PC-9 (cell line): Measurements from ENCODE around the gene DHX58.

Experiments used
- EZH2 ChIP-seq: fragments of 200-600 bp; sonication (generic); IDR thresholded peaks from 2 replicates; pipeline ENCODE4 v1.8.0; 2017; ENCODE audit warnings: antibody characterized with exemption, low read depth
- TF ChIP-seq, protein P1 (sequence below): fragments of 200-600 bp; sonication (generic); conservative IDR thresholded peaks from 2 replicates; pipeline ENCODE4 v1.6.1; 2017; ENCODE audit warnings: mixed run types, antibody characterized with exemption, mild to moderate bottlenecking, moderate library complexity

DNA sequence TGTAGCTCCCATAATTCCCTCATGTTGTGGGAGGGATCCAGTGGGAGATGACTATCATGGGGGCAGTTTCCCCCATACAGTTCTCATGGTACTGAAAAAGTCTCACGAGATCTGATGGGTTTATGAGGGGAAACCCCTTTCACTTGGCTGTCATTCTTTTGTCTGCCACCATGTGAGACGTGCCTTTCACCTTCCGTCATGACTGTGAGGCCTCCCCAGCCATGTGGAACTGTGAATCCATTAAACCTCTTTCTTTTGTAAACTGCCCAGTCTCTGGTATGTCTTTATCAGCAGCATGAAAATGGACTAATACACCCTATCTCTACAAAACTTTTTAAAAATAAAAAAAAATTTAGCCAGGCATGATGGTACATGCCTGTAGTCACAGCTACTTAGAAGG, 55.9 kb downstream of the DHX58 start:
- TF ChIP-seq, protein P1, sequence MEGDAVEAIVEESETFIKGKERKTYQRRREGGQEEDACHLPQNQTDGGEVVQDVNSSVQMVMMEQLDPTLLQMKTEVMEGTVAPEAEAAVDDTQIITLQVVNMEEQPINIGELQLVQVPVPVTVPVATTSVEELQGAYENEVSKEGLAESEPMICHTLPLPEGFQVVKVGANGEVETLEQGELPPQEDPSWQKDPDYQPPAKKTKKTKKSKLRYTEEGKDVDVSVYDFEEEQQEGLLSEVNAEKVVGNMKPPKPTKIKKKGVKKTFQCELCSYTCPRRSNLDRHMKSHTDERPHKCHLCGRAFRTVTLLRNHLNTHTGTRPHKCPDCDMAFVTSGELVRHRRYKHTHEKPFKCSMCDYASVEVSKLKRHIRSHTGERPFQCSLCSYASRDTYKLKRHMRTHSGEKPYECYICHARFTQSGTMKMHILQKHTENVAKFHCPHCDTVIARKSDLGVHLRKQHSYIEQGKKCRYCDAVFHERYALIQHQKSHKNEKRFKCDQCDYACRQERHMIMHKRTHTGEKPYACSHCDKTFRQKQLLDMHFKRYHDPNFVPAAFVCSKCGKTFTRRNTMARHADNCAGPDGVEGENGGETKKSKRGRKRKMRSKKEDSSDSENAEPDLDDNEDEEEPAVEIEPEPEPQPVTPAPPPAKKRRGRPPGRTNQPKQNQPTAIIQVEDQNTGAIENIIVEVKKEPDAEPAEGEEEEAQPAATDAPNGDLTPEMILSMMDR, result no peak
- TF ChIP-seq EZH2, result no peak
